T-helper 2 cell treated with Interferon-gamma antibody and Interleukin-4, amounts not matched to agents 5 μg/mL and 100 μg/mL, for 36 hours (primary cell): ENCODE data around the gene TTC22.

Experiments
- DNase-seq: peaks from one replicate; pipeline ENCODE4 v3.0.0; 2021; ENCODE audit warnings: low spot score
- H3K27ac Mint-ChIP-seq: one replicate; pipeline ENCODE4 v1.8.0; 2021; ENCODE audit warnings: mild to moderate bottlenecking, mixed read lengths
- H3K27me3 Mint-ChIP-seq: one replicate; pipeline ENCODE4 v1.8.0; 2021; ENCODE audit warnings: low read depth, mixed read lengths
- H3K36me3 Mint-ChIP-seq: one replicate; pipeline ENCODE4 v1.8.0; 2021; ENCODE audit warnings: low read depth, mixed read lengths
- H3K4me1 Mint-ChIP-seq: one replicate; pipeline ENCODE4 v1.8.0; 2021; ENCODE audit warnings: low read depth, mixed read lengths
- H3K4me3 Mint-ChIP-seq: one replicate; pipeline ENCODE4 v1.8.0; 2022; ENCODE audit warnings: mild to moderate bottlenecking, moderate library complexity, mixed read lengths
- H3K9me3 Mint-ChIP-seq: one replicate; pipeline ENCODE4 v1.8.0; 2021; ENCODE audit warnings: mixed read lengths

Gene TTC22

GRCh38 chr1:54795356-54795665 lies 5.8 kb downstream of the TTC22 start:
- no peak for DNase-seq
- Mint-ChIP-seq H3K4me1 (peaks cover 24% of the 10 kb centered on the region), H3K27me3 (no peaks in the 10 kb centered on the region), H3K9me3 (peaks cover 7% of the 10 kb centered on the region), H3K36me3 (no peaks in the 10 kb centered on the region), H3K27ac (no peak overlapping the region), H3K4me3 (no peak overlapping the region)

- H3K27me3 Mint-ChIP-seq = no peaks in the 10 kb centered on the region
- H3K4me1 Mint-ChIP-seq = peaks cover 19% of the 10 kb centered on the region
- no peak overlapping the region for H3K27ac Mint-ChIP-seq
- peaks cover 7% of the 10 kb centered on the region for H3K9me3 Mint-ChIP-seq
- H3K36me3 Mint-ChIP-seq = no peaks in the 10 kb centered on the region
- no peak for DNase-seq
- no peak overlapping the region for H3K4me3 Mint-ChIP-seq
Measured at GRCh38 chr1:54794451-54795355, 6.4 kb downstream of the TTC22 start.

- peaks cover 4% of the 10 kb centered on the region for H3K4me1 Mint-ChIP-seq
- H3K27ac Mint-ChIP-seq = no peak overlapping the region
- H3K27me3 Mint-ChIP-seq = no peaks in the 10 kb centered on the region
- no peaks in the 10 kb centered on the region for H3K36me3 Mint-ChIP-seq
- peaks cover 7% of the 10 kb centered on the region for H3K9me3 Mint-ChIP-seq
- no peak for DNase-seq
- H3K4me3 Mint-ChIP-seq = no peak overlapping the region
Measured at GRCh38 chr1:54792686-54793282, 8.3 kb downstream of the TTC22 start.

GRCh38 chr1:54791880-54792522 lies 9.1 kb downstream of the TTC22 start:
- Mint-ChIP-seq H3K36me3 (no peaks in the 10 kb centered on the region), H3K4me3 (no peak overlapping the region), H3K27ac (no peak overlapping the region), H3K9me3 (peaks cover 7% of the 10 kb centered on the region), H3K27me3 (no peaks in the 10 kb centered on the region), H3K4me1 (peaks cover 4% of the 10 kb centered on the region)
- DNase-seq = no peak

- no peak for DNase-seq
- no peaks in the 10 kb centered on the region for H3K4me1 Mint-ChIP-seq
- no peak overlapping the region for H3K27ac Mint-ChIP-seq
- no peaks in the 10 kb centered on the region for H3K27me3 Mint-ChIP-seq
- H3K36me3 Mint-ChIP-seq = no peaks in the 10 kb centered on the region
- no peak overlapping the region for H3K4me3 Mint-ChIP-seq
- peaks cover 7% of the 10 kb centered on the region for H3K9me3 Mint-ChIP-seq
Measured at GRCh38 chr1:54788459-54788858, 12.7 kb downstream of the TTC22 start.

GRCh38 chr1:54787604-54788003 lies 13.5 kb downstream of the TTC22 start:
- Mint-ChIP-seq H3K4me1 (no peaks in the 10 kb centered on the region), H3K27ac (no peak overlapping the region), H3K4me3 (no peak overlapping the region), H3K9me3 (peaks cover 7% of the 10 kb centered on the region), H3K36me3 (no peaks in the 10 kb centered on the region), H3K27me3 (no peaks in the 10 kb centered on the region)
- DNase-seq = no peak

DNA sequence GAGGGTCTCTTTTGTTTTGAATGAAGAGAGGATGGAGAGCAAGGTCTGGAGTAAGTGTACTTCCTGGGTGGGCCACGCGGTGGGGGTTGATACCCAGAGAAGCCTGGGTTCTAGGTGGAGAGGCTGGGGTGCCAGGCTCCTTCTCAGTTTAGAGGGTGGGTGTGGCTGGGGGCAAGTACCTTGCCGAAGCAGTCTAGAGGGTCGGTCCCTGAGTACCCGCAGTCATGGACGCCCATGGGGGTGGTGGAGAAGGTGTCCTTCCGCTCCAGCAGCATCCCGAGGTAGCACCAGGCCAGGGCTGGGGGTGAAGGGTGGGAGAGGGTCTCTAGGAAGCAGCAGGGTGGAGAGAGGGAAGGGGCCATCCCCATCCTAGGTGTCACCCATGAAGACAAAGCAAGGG lies 14.3 kb downstream of the TTC22 start:
- Mint-ChIP-seq H3K27me3 (no peaks in the 10 kb centered on the region), H3K4me3 (no peak overlapping the region), H3K27ac (no peak overlapping the region), H3K36me3 (no peaks in the 10 kb centered on the region), H3K9me3 (peaks cover 3% of the 10 kb centered on the region), H3K4me1 (no peaks in the 10 kb centered on the region)
- no peak for DNase-seq

DNA sequence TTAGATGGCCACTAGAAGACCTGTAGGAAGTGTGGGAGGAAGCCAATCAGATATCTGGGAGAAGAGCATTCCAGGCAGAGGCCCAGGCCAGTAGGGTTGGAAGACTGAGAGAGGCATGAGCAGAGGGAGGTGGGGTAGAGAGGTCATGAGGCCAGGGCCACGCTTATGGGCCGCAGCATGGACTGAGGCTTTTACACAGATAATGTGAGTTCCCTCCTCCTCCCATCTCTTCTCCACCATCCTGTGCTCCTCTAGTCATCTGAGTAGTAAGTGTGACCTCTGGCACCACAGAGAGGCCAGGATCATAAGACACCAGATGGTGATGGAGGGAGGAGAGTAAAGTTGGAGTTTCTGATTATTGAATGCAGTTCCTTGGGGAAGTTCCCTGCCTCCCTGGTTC lies 17.1 kb downstream of the TTC22 start:
- Mint-ChIP-seq H3K27me3 (no peaks in the 10 kb centered on the region), H3K4me3 (no peak overlapping the region), H3K36me3 (no peaks in the 10 kb centered on the region), H3K4me1 (no peaks in the 10 kb centered on the region), H3K27ac (no peak overlapping the region), H3K9me3 (no peaks in the 10 kb centered on the region)
- DNase-seq = no peak

DNA sequence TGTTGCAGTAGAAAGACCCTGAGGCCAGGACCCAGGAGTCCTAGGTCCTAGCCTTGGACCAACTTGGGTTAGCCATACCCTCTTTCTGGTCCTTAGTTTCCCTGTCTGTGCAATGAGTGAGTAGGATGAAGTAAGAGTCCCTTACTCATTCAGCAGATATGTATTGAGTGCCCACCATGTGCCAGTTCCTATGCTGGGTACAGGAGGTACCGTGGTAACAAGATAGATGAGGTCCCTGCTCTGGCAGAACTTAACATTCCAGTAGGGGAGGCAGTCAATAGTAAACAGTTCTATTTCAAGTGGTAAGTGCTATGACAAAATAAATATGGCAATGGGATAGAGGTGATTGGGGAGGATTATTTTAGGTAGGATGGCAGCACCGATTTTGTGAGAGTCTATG lies 18.5 kb downstream of the TTC22 start:
- no peaks in the 10 kb centered on the region for H3K9me3 Mint-ChIP-seq
- H3K27me3 Mint-ChIP-seq = no peaks in the 10 kb centered on the region
- H3K4me3 Mint-ChIP-seq = no peak overlapping the region
- H3K4me1 Mint-ChIP-seq = no peaks in the 10 kb centered on the region
- DNase-seq = no peak
- no peaks in the 10 kb centered on the region for H3K36me3 Mint-ChIP-seq
- no peak overlapping the region for H3K27ac Mint-ChIP-seq

DNA sequence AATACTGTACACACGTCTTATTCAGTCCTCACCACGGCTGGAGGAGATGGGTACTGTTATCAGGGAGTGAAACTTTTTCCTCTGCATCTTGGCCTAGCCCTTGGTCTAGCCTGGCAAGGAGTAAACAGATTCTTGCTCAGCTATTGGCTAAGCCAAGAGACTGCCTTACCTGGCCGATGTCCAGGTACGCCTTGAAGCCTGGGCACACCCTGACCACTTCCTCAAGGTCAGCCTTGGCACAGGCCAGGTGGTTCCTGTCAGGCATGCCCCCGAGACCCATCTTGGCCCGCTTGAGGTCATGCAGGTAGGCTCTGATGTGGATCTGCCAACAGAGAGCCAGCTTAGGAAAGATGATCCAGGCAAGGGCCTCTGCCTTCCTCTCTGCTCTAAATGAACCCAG lies 19.0 kb downstream of the TTC22 start:
- H3K36me3 Mint-ChIP-seq = no peaks in the 10 kb centered on the region

GRCh38 chr1:54781023-54781723 lies 19.9 kb downstream of the TTC22 start:
- Mint-ChIP-seq H3K27ac (no peak overlapping the region), H3K9me3 (no peaks in the 10 kb centered on the region), H3K36me3 (no peaks in the 10 kb centered on the region), H3K27me3 (no peaks in the 10 kb centered on the region), H3K4me3 (no peak overlapping the region), H3K4me1 (no peaks in the 10 kb centered on the region)
- DNase-seq = no peak

More for the DNA sequence above, 19.0 kb downstream of the TTC22 start:
- Mint-ChIP-seq H3K27ac (no peak overlapping the region), H3K4me3 (no peak overlapping the region), H3K4me1 (no peaks in the 10 kb centered on the region), H3K9me3 (no peaks in the 10 kb centered on the region), H3K27me3 (no peaks in the 10 kb centered on the region)
- no peak for DNase-seq

DNA sequence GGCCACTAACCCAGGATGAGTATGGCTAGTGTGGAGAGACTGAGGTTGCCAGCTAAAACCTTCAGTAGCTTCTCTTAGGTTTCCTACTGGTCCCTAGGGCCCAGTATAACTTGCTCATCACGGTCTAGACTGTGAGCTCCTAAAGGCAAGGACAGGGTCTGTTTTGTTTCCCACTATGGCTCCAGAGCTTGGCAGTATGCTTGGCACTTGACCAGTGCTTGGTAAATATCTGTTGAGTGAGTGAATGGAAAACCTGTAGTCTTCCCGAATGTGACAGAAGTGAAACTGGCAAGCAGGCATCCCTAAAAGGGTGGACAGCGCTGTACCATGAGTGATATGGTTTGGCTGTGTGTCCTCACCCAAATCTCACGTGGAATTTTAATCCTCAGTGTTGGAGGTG lies 23.7 kb downstream of the TTC22 start:
- no peak for DNase-seq
- Mint-ChIP-seq H3K27ac (no peak overlapping the region), H3K4me1 (no peaks in the 10 kb centered on the region), H3K27me3 (no peaks in the 10 kb centered on the region), H3K9me3 (no peaks in the 10 kb centered on the region), H3K36me3 (no peaks in the 10 kb centered on the region), H3K4me3 (no peak overlapping the region)

- no peaks in the 10 kb centered on the region for H3K9me3 Mint-ChIP-seq
- no peak overlapping the region for H3K27ac Mint-ChIP-seq
- H3K36me3 Mint-ChIP-seq = no peaks in the 10 kb centered on the region
- H3K4me1 Mint-ChIP-seq = no peaks in the 10 kb centered on the region
- no peaks in the 10 kb centered on the region for H3K27me3 Mint-ChIP-seq
- DNase-seq = no peak
- H3K4me3 Mint-ChIP-seq = no peak overlapping the region
Measured at GRCh38 chr1:54777011-54777410, 24.1 kb downstream of the TTC22 start.
